Activated CD8-positive, alpha-beta memory T cell treated with anti-CD3 and anti-CD28 coated beads, Interleukin-2, amount 50 U/mL, for 48 hours (primary cell): ENCODE data around the gene SLC39A11.

Source experiments
- DNase-seq: peaks from one replicate; pipeline ENCODE4 v3.0.0-alpha.2; 2020

Gene SLC39A11

DNA sequence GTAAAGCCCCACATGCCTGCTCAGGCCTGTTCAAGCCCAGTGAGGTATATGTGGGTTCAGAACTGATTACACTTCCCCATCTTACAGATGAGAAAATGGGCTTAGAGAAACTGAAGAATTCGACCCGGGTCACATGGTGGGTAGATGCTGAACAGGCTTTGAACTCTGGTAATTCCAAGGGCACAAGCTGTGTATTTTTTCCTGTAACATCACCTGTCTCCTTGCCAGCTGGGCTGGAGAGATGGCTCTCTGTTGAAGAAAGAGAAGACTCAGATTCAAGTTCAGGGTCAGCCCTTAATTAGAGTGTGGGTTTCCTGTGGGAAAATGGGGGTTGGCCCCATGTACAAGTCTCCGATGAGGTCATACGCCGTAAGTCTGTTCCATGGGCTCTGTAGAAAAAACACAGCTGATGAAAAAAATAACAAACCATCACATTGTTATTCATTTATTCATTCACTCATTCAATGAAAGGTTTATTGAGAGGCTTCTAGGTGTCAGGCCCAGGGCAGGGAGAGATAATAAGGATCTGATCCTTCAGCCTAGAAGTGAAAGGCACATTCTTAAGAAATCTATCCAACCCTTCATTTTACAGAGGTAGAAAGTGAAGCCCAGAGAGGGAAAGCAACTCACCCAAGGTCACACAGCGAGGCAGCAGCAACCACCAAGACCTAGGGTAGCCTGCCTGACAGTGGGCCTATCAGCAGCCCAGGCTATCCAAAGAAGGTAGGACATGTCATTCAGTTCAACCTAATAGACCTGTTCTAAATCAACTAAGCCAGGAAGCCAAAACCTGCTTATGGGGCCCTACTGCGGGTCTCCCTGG, 488.9 kb downstream of the SLC39A11 start:
- DNase-seq, result no peak

DNA sequence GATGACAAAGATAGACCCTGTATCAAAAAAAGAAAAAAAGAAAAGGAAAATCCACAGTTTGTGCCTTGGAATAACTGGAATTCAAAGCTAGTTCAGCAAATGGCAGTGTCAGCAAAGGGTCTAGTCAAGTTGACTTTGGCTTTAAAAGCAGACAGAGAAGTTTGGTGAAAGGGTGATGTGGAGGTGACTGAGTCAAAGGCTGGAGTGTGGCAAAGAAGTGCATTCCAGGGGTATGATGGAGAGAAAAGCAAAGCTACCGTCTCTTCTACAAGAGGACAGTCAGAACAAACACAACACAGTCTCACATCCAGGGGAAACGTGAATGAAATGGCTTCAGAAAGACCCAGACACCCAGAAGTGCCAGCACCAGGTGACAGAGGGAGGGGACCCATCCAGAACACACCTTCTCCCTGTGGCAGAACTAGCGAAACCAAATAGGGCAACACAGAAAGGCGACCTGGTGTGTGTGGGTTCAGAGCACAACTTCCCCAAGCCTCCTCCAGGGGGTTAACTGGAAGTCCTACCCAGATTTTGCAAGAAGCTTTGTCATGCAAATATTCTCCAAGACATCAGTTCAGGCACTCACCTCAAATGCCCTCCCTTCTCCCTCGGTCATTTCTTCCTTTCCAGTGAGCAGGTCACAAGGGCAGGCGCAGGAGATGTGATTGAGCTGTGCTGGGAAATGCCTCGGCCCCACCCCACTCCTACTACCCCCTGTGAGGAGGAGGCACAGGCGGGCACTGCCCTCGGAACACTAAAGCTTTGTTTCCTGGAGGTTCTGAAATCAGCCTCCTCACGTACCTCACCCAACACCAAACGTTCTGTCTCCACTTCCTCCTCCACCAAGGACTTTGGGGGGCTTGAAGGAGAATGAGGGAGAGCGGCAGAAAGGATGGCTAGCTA, 489.7 kb downstream of the SLC39A11 start:
- no peak for DNase-seq

DNA sequence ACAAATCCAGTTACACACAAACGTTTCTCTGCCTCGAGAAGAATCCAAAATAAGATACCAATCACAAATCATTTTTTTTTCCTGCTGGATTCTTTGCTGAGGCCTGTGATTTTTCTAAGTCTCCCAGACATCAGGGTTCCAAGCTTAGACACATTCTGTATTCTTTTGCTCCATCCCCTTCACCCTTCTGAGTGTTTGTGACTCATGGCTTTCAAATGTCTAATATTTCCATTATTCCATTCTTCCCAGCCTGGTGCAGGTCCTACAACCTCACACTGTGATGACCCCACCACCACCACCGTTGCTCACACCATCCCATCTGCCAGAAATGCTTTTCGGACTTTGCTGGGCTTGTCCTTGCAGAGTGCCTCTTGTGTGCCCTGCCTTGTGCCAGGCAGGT, 491.6 kb downstream of the SLC39A11 start:
- no peak for DNase-seq

DNA sequence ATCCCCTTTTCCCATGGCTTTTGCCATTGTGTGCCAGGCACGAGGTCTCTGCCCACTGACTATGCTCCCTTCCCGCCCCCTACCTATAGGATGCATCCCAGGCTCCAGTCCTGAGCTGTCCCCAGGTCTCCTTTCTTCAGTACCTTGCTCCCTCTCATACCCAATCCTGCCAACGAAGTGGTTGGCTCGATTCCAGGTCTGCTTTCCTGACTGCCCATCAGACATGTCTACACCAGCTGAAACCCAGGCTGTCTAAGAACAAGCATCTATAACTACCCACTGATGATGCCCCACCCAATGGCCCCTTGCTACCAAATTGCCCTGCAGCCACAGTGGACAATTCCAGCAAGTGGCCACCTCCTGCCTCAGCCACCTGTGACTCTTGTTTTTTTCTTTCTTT, 492.6 kb downstream of the SLC39A11 start:
- DNase-seq, result no peak

DNA sequence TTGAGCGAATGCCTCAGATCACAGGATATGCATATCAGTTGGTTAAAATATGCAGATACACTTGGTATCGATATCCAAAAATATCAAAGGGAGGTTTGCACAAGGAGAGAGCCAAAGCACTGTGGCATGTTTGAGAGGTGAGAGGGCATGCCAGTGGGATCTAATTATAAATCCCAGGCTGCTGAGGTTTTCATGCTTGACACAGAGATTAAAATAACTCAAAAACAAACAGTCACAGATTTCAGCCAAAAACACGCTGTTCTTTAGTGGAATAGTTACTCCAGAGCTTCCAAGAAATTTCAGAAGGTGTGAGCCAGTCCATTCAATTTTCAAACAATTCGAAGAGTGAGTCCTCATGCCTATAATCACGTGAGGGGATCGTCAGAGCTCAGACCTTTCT, 493.8 kb downstream of the SLC39A11 start:
- no peak for DNase-seq

DNA sequence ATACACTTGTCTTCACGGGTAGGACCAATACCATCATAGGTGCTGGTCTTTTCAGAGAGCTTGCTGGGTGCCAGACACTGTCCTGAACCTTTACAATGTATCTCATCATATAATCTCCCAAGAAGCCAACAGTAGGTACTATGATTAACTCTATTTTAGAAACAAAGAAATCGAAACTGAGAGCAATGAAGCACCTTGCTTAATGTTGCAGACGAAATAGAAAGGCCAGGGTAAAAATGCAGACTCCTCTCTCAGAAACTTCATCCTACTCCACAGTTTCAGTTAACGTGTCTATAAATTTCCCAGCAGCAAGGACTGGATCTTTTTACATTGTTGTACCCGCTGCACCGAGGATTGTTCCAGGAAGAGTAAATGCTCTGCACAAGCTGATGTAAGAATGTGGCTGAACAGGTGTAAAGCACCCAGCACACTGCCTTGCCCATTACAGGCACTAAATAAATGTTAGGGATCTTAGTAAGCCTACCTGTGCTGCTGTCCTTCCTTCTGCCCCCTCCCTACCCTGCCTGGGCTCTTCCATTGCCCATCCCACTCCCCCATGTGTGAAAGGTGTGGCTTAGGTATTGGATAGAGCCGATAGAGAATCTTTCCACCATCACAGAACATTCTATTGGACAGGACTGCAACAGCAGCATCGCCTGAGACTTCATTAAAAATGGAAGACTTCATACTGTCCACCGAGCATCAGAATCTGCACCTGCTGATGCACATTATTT, 495.0 kb downstream of the SLC39A11 start:
- no peak for DNase-seq
